HG03135 (cell line): ENCODE data around the gene AFF2.

Source experiments
- ATAC-seq: cut with Tn5 transposase; IDR thresholded peaks from one replicate; pipeline ENCODE4 v1.9.1; 2021; ENCODE audit warnings: mild to moderate bottlenecking, moderate library complexity; ENCODE audit not compliant: unreplicated experiment

Gene AFF2

DNA sequence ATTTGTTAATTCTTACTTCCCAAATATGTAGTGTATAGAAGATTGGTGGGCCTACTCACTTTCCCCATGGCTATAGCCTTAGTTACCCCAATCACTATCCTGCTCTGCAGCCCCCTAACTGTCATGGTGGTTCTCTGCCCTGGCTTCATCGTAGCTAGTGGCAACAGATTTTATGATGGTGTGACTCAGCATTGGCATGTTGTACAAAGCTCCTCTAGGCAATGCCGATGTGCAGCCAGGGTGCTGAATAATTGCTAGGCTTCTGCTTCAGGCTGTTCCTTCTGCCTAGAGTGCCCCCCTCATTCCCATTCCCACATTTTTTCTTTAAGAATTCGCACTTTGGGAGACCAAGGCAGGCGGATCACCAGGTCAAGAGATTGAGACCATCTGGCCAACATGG lies 35.2 kb downstream of the AFF2 start:
- no peak for ATAC-seq

DNA sequence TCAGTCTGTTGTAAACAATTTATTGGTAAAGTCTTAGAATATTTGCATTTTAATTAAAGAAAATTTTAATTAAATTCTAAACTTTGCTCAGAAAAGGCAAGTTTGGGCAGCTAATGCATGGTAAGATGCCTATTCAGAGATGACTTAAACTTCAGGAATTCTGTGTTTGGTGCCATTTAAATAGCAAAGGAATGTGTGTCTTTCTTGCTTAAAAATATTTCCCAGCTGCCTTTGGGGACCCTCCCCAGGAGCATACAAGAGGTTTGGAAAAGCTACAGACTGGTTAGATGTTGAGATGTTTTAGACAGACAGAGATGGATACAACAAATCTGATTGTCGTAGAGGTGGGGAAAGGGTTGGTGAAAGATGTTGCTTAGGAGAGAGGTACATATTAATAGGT lies 36.5 kb downstream of the AFF2 start:
- no peak for ATAC-seq

DNA sequence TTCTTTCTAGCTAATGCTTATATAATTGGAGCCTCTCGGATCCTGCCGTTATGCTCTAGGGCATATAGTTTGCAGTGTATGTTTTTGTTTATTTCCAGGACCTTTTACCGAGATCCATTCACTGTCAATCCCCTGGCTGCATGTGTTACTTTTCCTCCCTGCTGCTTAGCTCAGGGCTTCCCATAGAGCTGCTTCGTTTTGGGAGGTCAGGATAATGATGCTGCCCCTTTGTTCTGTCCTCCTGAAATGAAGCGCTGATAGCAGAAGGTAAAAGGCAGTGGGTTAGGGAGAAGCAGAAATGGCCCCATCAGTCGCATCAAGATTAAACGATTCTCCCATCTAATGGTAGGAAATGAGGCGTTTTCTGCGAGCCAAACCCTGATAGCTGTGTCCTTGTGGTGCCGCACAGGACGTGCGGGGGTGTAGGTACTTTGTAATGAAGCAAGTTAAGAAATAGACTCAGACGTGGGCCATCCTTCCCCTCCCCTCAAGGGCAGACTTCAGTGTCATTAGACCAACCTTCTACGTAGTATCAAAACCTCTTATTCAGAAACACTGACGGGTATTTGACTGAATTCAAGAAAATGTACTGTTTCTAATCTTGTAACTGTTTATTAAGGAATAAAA lies 37.3 kb downstream of the AFF2 start:
- no peak for ATAC-seq

DNA sequence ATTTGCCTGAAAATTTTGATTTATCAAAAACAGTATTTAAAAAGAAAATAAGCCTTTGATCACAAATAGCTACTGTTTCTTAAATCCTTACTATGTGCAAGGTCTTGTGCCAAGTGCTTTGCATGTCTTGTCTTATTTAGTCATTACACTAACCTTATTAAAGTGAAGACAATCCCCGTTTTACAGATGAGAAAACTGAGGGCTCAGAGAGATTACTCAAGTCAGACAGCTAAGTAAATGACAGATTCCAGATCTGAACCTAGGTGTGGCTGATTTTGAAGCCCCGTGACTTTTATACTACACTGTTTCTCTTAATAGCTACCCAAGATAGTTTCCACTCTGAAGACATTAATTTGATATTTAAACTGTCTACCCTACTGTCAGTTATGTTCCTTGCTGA lies 38.2 kb downstream of the AFF2 start:
- no peak for ATAC-seq

DNA sequence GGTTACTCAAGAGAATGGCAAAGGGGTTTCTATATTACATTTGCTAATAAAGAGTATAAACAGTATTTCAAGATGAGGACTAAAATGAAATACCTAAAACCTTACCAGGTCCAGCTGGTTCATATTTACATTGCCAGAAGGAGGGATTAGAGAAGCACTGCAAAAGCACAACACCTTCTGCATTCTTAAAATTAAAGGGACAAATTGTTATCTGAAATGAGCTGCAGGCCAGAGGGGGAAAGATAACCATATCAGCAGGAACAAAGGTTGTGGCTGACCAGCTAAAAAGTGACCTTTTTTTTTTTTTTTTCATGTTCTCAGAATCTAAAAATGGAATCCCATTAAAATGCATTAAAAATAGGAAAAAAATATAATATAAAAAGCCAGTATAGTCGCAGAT lies 39.7 kb downstream of the AFF2 start:
- ATAC-seq: no peak

DNA sequence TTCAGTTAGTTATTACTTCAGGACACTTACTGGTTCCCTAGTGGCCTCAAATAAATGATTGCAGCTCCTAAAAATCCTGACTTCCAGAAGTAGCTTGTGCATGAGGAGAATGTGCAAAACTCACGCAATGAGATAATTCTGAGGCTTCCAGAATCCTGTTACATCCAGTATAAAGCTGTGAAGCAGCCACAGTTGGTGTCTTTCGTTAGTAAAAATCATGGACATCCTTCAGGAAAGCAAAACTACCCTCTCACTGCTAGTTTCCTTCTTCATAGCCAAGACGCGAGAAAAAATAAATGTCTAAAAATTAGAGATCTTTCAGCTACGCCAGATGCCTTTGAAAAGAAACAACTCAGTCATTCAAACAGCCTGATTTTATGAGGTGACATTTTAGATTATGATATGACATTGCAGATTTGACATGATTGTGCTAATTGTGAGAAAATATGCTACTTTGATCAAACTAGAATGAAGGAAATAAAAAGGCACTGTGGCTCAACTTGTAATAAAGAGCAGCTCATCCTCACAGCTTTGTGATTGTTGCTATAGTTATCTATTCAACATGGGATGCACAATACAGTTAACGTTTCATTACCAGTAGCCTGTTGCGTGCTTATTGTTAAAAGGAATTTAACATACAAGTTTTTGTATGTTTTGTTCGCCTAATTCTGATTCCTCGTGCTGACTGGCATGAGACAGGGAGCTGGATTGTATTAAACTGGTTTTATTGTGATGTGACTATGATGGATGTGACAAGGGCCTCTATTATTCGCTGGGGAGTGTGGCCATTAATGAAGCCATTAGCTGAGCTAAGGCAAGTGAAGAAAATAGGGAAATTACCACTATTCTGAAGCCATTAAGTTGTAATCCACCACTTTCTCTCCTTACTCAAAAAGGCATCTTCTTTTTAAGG lies 40.5 kb downstream of the AFF2 start:
- no peak for ATAC-seq

DNA sequence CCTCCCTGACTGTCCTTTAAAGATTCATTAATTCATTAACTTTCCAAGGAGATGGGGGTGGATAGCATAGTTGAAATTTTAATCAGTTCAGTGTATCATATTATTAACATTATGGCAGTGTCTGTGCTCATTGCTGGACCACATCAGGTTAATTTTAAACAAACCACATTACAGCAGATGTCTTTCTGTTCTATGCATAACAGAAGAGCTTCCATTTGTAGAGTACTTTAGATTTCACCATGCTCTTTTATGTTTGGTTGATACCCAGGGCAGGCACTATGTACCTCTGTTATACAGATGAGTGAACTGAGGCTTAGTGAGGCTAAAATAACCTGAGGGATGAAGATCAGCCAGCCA lies 41.1 kb downstream of the AFF2 start:
- ATAC-seq: peak; percentile 74

DNA sequence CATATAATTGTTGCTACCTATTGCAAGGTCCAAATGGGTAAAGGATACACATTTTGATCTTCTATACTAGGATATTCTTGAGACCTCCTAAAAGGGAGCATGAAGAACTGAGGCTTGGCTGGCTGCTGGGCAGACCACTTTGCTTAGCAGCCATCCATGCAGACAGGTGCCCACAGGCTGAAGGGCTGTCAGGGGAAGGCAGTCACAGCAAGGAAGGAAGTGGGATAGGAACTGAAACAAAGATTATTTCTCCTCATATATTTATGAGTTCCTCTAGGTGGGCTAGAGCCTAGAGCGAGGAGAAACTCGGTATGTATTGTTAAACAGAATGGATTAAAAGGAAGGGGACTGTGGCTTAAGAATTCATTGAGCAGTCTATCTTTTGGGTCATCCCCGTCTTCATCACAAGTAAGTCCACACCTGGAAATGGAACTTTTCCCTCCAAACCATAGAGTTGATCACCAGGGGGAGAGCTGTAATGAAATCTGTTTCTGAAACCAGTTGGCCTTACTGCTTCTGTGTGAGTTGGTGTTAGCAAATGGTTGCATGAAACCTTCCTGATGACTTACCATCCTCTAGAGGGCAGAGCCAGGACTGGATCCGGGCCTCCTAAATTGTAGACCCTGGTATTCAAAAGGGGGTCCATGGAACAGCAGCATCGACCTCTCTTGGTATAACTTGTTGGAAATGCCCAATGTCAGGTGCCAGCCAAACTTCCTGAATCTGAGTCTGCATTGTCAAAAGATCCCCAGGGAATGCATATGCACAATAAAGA lies 42.3 kb downstream of the AFF2 start:
- ATAC-seq: no peak

DNA sequence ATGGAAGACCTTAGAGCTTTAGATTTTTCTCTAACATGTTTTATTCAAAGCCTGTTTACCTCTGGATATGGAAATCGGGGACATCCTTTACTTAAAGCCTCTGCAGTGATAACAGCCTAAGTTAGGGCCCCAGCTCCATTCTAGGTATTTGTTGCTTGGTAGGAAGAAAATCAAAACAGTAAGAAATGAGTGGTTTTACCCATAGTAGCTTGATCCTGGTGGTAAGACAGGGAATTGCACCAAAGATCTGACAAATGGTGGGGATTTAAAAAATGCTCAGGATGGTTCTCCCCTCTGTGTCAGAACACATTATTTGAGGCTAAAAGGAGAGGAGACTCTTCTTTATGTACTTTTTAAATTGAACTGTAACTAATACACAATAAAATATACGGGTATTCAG lies 52.4 kb downstream of the AFF2 start:
- no peak for ATAC-seq

DNA sequence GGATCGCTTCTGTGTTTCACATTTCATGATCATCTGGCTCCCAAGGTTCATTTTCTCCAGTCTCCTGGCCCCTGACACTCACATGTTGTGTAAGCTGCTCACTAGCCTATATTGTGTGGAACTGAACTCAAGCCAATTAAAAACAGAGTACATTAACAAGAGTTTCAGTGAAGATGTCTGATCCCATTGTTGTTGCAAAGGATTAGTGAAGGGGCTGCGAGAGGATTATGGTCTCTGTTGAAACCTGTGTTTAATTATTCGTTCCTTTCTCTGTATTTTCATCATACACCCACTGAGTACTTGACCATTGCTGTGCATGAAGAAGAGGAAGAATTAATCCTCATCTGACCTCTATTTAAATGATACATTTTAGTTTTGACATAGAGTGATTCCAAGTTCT lies 54.7 kb downstream of the AFF2 start:
- ATAC-seq: no peak

DNA sequence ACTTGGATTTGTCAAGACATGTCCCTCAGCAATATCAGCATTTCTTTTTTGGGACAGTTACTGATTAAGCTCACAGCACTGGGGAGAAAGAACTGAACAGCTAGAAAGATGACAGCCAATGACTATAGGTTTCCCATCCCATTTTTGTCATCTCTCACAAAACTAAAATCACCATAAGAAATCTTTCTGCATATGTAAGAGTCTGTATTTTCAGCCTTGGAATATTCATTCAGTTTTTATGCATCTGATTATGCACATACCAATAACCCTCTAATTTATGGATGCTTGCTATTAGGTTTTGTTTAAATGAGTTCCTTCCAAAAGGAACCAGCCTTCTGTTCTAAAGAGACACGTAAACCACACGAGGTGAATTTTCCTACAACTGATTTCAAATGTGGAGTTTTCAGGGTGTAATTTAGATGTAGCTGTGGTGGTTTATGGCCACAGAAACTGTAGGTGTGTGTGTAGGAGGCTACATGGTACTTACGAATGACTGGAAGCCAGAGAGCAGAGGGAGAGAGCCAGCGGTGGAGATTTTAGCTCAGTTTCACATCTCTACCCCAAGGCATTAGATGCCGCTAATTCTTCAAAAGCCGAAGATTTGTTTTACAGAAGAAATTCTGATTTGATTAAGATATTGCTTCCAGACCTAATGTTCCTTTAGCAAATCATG lies 55.3 kb downstream of the AFF2 start:
- no peak for ATAC-seq

DNA sequence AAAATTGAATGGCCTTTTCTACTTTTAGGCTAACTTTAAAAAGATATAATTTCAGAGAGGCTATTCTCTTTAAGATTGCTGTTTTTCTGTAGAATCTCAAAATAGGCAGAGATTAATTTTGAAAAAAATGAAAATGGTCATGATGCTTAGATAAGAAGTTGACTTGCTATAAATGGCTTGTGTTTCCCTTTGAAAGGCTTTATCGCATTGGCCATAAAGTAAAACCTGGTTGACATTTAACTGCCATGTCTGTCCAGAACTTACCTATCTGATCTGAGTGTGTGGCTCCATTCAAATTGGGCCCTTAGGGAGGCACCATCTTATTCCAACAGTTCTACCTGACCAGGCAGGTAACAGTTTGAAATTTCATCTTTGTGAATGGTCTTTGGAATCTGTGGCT lies 56.1 kb downstream of the AFF2 start:
- no peak for ATAC-seq

DNA sequence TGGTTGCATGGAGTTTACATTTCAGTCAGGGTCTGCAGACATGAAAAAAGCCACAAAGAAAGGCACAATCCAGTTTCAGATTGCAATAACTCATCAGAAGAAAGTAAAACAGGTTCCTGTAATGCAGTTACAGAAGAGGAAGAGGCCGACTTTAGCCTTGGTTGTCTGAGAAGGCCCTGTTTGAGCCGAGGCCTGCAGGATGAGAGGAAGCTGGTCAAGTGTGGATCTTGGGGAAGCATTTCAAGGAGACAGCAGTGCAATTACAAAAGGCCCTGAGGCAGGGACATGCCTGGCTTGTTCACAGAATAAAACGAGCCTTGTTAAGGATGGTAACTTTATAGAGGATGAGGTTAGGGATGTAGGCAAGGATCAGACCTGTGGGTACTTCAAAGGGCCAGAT lies 62.4 kb downstream of the AFF2 start:
- no peak for ATAC-seq

DNA sequence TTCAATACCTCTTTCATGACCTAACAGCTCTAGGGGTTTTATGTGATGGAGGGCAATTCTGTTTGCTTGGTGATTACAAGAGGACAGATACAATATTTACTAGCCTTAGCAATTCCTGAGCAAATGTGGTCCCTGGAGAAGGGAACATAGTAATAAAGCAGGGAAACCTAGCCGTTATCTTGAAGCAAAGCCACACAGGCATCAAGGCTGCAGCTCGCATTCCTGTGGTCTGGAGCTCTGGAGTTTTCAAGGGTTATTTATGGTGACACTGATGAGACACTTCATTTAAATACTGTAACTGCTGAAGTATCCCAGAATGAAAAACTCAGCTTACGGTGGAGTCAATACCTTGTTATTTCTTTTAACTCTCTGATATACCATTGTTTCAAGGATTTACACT lies 66.8 kb downstream of the AFF2 start:
- ATAC-seq: no peak

DNA sequence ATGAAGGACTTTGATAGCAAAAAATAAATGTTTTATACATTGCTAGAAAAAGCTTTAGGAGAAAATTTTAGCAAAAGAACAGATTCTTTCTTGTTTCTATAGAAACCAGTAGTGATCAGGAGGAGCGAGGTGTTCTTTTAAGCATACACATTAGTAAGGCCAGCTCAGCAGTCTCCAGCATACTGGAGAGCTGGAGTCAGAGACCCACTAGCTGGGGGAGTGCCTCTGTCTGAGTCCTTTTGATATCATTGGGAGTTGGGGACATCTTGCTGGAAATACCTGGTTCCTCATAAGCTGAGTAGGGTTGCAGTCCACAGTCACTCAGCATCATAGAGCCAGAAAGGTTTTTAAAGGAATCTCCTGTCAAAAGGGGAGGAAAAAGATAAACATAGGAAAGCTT lies 67.4 kb downstream of the AFF2 start:
- ATAC-seq: no peak

DNA sequence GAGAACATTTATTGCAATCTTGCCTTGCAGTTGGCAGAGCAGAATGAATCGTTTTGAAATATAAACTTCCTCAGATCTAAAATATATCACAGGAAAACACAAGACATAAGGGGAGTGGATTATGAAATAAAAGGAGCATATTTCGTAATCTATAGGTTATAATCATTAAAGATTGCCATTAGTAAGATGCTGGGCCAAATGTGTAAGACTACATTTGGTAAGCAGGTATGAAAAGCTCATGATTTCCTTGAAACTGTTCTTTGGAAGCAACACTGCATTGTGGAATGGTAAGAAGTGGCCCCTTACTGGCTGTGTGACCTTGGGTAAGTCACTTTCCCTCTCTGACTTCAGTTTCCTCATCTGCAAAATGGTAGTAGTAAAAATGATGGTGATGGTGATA lies 68.3 kb downstream of the AFF2 start:
- no peak for ATAC-seq

DNA sequence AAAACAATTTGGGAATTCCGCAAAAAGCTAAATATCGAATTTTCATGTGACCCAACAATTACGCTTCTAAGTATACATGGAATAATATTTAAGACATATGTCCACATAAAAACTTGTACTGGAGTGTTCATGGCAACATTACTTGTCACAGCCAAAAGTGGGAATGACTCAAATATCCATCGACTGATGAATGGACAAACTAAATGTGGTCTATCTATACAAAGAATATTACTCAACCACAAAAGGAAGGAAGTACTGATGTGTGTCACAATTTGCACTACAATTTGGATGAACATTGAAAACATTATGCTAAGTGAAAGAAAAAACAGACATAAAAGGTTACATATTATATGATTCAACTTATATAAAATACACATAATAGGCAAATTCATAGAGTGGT lies 71.9 kb downstream of the AFF2 start:
- no peak for ATAC-seq

DNA sequence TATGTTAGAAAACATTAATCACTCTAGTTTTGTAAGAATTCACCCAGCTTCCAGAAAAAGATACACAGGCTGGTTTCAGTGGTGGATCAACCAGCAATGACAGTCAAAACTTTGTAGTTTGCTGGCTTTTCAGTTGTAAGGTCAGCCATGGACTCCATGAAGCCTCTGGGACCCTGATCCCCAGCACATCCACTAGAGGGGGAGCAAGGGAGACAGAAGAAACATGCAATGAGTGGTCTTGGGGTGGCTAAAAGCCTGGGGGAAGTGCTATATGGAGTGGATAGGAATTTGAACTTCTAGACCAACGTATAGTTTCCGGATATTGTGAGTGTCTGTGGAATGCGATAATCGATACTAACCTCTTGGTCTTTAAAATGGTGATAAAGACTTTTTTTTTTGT lies 72.7 kb downstream of the AFF2 start:
- ATAC-seq: no peak

DNA sequence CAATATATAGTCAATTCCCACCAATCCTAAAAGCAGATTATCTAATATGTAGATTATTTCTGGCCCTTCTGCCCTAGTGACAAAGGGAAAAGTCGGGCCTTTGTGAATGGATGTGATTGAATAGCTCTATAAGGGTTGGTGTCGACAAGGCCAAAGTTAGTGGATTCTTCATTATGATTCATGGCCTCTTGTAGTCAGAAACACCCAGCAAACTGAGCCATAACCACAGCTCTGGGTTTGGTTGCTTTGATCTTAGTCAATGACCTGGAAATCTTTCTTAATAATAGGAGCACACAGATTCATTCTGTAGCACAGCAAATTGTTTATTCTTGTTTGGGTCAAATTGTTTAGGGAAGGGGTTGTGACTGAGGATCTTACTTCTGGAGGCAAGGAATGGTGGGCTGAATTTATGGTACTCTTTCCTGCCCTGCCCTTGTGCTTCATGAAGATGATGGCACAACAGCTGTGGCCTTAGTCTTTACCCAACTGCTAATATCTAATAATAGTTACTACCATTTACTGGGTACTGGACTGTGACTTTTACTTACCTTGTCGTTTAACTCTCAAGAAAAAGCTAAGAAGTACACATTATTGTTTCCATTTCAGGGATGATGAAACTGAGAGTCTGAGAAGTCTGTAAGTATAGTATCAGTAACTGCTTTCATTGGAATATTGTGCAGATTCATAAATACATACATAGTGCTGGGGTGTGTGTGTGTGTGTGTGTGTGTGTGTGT lies 74.0 kb downstream of the AFF2 start:
- no peak for ATAC-seq

DNA sequence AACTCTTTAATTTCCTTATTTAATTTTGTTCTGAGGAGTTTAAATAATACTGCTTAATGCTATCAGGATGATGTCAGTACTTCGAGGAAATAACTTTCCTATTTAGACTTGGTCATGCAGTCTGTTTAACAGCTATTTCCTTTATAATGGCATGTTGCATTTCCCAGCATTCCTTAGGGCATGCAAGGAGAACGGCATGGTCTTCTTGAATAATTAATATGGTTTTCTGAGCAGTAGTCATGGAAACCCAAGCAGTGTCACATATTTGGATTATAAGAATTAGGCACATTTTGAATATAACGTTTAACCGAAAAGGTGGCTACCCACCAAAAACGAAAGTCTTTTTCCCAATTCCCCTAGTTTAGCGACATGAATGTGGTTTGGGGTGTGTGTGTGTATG lies 76.0 kb downstream of the AFF2 start:
- no peak for ATAC-seq

DNA sequence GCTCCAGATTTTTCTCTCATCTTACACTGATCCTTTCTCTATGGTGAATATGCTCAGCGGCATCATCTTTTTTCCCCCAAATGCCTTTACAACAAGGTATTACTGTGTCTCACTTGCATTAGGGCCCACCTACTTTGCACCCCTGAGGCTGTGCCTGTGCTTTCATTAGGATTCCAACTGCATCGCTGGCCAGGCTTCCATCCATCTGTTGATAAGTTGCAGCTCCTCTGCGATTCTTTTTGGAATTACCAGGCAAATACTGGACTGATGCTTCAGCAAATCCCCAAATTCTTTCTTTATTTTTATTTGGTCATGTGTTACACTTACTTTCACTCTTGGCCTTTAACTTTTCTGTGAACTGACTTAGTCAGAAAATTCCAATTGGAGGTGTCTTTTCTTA lies 77.3 kb downstream of the AFF2 start:
- ATAC-seq: no peak
